Liver (tissue), 9 donors: Measurements from ENCODE around the gene PEX16. TPM values are rescaled to one million over a fixed set of nuclear protein-coding genes. Genes with fewer than 3 reads are reported as not detected.

Experiments
- DNase-seq: peaks from one replicate; pipeline ENCODE4 v3.0.0-alpha.2; 2017; ENCODE audit warnings: low spot score
- H3K27ac ChIP-seq, 2 donors: one replicate each; pipeline ENCODE4 v1.7.0; 2013; ENCODE audit warnings: inconsistent platforms in 2 of 2, low read length in 2 of 2, control low read depth in 1 of 2, low read depth in 1 of 2, mild to moderate bottlenecking in 1 of 2
- H3K27me3 ChIP-seq, 4 donors: one replicate each; pipeline versions ENCODE4 v1.6.1 to v1.7.0; 2013; ENCODE audit warnings: low read length in 3 of 4, inconsistent platforms in 1 of 4, mild to moderate bottlenecking in 1 of 4, moderate library complexity in 1 of 4; ENCODE audit not compliant: control insufficient read depth in 4 of 4, insufficient read depth in 4 of 4
- H3K36me3 ChIP-seq, 4 donors: one replicate each; pipeline versions ENCODE4 v1.6.1 to v1.7.0; 2013; ENCODE audit warnings: low read length in 3 of 4, mild to moderate bottlenecking in 3 of 4, low read depth in 1 of 4, moderate library complexity in 1 of 4; ENCODE audit not compliant: control insufficient read depth in 4 of 4, insufficient read depth in 3 of 4
- H3K4me1 ChIP-seq, 4 donors: one replicate each; pipeline versions ENCODE4 v1.6.1 to v1.7.0; 2013; ENCODE audit warnings: low read length in 3 of 4, mild to moderate bottlenecking in 3 of 4, moderate library complexity in 1 of 4; ENCODE audit not compliant: control insufficient read depth in 4 of 4, insufficient read depth in 4 of 4
- H3K4me3 ChIP-seq, 3 donors: one replicate each; pipeline versions ENCODE4 v1.6.1 to v1.7.0; 2013; ENCODE audit warnings: low read length in 3 of 3, control low read depth in 1 of 3, low read depth in 1 of 3, mild to moderate bottlenecking in 1 of 3
- H3K9ac ChIP-seq, 2 donors: one replicate each; pipeline ENCODE4 v1.7.0; 2013; ENCODE audit warnings: low read length in 2 of 2, mild to moderate bottlenecking in 2 of 2, moderate library complexity in 2 of 2, control low read depth in 1 of 2, low read depth in 1 of 2
- H3K9me3 ChIP-seq, 4 donors: one replicate each; pipeline versions ENCODE4 v1.6.1 to v1.7.0; 2013; ENCODE audit warnings: low read length in 3 of 4; ENCODE audit not compliant: control insufficient read depth in 4 of 4
- ATF3 ChIP-seq: IDR thresholded peaks from 2 replicates; pipeline ENCODE4 v1.6.1; 2016; ENCODE audit warnings: antibody characterized with exemption
- CTCF ChIP-seq: fragments of 150-350 bp; IDR thresholded peaks from 2 replicates; pipeline ENCODE4 v1.5.1; 2017; ENCODE audit warnings: improper control_type of control experiment, low read depth, low read length; ENCODE audit not compliant: missing input control
- EGR1 ChIP-seq, 2 donors: IDR thresholded peaks; 2 replicates each; pipeline ENCODE4 v1.6.1; 2016 to 2018; ENCODE audit warnings: antibody characterized with exemption in 2 of 2, low read depth in 2 of 2
- HNF4G ChIP-seq: IDR thresholded peaks from 2 replicates; pipeline ENCODE4 v1.6.1; 2016; ENCODE audit warnings: antibody characterized with exemption
- JUND ChIP-seq, 2 donors: IDR thresholded peaks; 2 replicates each; pipeline ENCODE4 v1.6.1; 2016; ENCODE audit warnings: antibody characterized with exemption in 2 of 2
- MAX ChIP-seq: IDR thresholded peaks from 2 replicates; pipeline ENCODE4 v1.6.1; 2016; ENCODE audit warnings: antibody characterized with exemption
- NR2F2 ChIP-seq: IDR thresholded peaks from 2 replicates; pipeline ENCODE4 v1.6.1; 2016; ENCODE audit warnings: antibody characterized with exemption
- RAD21 ChIP-seq, 2 donors: IDR thresholded peaks; 2 replicates each; pipeline ENCODE4 v1.6.1; 2016; ENCODE audit warnings: antibody characterized with exemption in 2 of 2, mild to moderate bottlenecking in 2 of 2
- REST ChIP-seq: IDR thresholded peaks from 2 replicates; pipeline ENCODE4 v1.6.1; 2016; ENCODE audit warnings: antibody characterized with exemption, mild to moderate bottlenecking
- RXRA ChIP-seq, 2 donors: IDR thresholded peaks; 2 replicates each; pipeline ENCODE4 v1.6.1; 2017 to 2018; ENCODE audit warnings: antibody characterized with exemption in 2 of 2, mild to moderate bottlenecking in 1 of 2
- SP1 ChIP-seq: IDR thresholded peaks from 2 replicates; pipeline ENCODE4 v1.6.1; 2018; ENCODE audit warnings: antibody characterized with exemption, mild to moderate bottlenecking
- YY1 ChIP-seq: IDR thresholded peaks from 2 replicates; pipeline ENCODE4 v1.6.1; 2016; ENCODE audit warnings: antibody characterized with exemption, mild to moderate bottlenecking
- ZBTB33 ChIP-seq: IDR thresholded peaks from 2 replicates; pipeline ENCODE4 v1.6.1; 2016; ENCODE audit warnings: antibody characterized with exemption
- WGBS: extraction: QIAGEN DNeasy Blood & Tissue Kit; methylation state at CpG from one replicate; pipeline ENCODE4 v1.1.7; 2013; 5-methylcytosine and 5-hydroxymethylcytosine counted together
- polyA plus RNA-seq, 2 donors: library from polyadenylated mRNA; stranded (reverse) in 1 of 2; unstranded in 1 of 2; fragments of 200-250 nt in 1 of 2; fragments of >200 nt in 1 of 2; fragmentation: Nextera tagmentation in 1 of 2; extraction: Ambion mirVana in 1 of 2; gene quantifications; one replicate each; pipeline versions ENCODE4 v1.2.1 to v1.2.3, GENCODE V29; 2013 to 2015
- total RNA-seq, 2 donors: library from RNA; depleted of rRNA; stranded (reverse); fragments of >200 nt; gene quantifications; one replicate each; pipeline ENCODE4 v1.2.3, GENCODE V29; 2014
- donor health status: healthy.
- donor health status: healthy.
- donor health status: healthy.
- donor health status: healthy.
- donor health status: healthy.

The PEX16 gene
- total and polyA plus RNA-seq, 4 donors, result 18.8 to 41.2 (median 29.8) TPM

- no peaks in the 10 kb centered on the region for H3K27me3 ChIP-seq
- peaks cover 7 to 38% (median 24%) of the 10 kb centered on the region in 4 donors for H3K4me1 ChIP-seq
- 27% methylated on average over 19 of the region's 19 CpGs for WGBS
- H3K4me3 ChIP-seq, result no peak overlapping the region
- H3K9me3 ChIP-seq, result no peaks in the 10 kb centered on the region
- H3K27ac ChIP-seq, result no peak overlapping the region
- no peaks in the 10 kb centered on the region for H3K36me3 ChIP-seq
- H3K9ac ChIP-seq, result no peak overlapping the region
- no peak for TF ChIP-seq JUND (IDR thresholded peaks at IDR 0.05)
- peak; percentile 38 for TF ChIP-seq REST
- no peak for TF ChIP-seq RAD21 (IDR thresholded peaks at IDR 0.05)
- TF ChIP-seq ATF3, result no peak
- TF ChIP-seq EGR1 (IDR thresholded peaks at IDR 0.05; ENCODE audit: low read depth in 2 of 2), result no peak
- TF ChIP-seq NR2F2, result no peak
- TF ChIP-seq SP1, result no peak
- no peak for DNase-seq
Observed at GRCh38 chr11:45896422-45896984, 21.2 kb downstream of the PEX16 start.

- no peak overlapping the region for H3K4me3 ChIP-seq
- peaks cover 9 to 43% (median 27%) of the 10 kb centered on the region in 4 donors for H3K4me1 ChIP-seq
- H3K36me3 ChIP-seq, result no peaks in the 10 kb centered on the region
- no peaks in the 10 kb centered on the region for H3K9me3 ChIP-seq
- no peak for DNase-seq
- TF ChIP-seq HNF4G, result no peak
- no peak for TF ChIP-seq YY1
- TF ChIP-seq REST, result no peak
- TF ChIP-seq RXRA (IDR thresholded peaks at IDR 0.05), result no peak
- TF ChIP-seq RAD21 (IDR thresholded peaks at IDR 0.05), result no peak
- TF ChIP-seq JUND (IDR thresholded peaks at IDR 0.05), result no peak
- no peak for TF ChIP-seq EGR1 (IDR thresholded peaks at IDR 0.05; ENCODE audit: low read depth in 2 of 2)
- no peak for TF ChIP-seq ZBTB33
- TF ChIP-seq CTCF, result no peak
- TF ChIP-seq MAX, result no peak
- WGBS, result 95% methylated on average over 8 of the region's 8 CpGs
- H3K9ac ChIP-seq, result no peak overlapping the region
- no peaks in the 10 kb centered on the region for H3K27me3 ChIP-seq
- no peak overlapping the region for H3K27ac ChIP-seq
Observed at GRCh38 chr11:45895553-45896259, 22.0 kb downstream of the PEX16 start.
